GM12874 (cell line): Measurements from ENCODE around the gene KLRC4.

Source experiments
- TF ChIP-seq, protein P1 (sequence below): IDR thresholded peaks from 2 replicates; pipeline ENCODE4 v1.5.1; 2011; ENCODE audit warnings: low read depth, mild to moderate bottlenecking, control low read depth, low read length, moderate library complexity; ENCODE audit not compliant: insufficient read depth

KLRC4 gene

DNA sequence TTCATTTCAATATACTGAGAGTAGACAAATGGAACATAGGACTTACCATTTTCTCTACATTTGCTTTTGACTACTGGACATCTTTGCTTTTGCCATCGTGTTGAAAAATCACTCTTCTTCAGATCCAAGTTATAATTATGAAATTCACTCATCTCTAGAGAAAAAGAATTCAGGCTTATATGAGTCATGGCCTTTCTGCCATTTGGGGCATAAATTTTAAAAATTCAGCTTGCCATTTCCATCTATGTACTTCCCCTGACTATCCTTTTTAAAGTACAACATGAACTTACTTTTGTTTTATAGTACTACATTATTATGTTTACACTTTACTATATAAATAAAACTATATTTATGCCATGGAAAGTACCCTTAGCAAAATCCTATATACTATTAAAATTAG is 22.7 kb downstream of the KLRC4 start:
- TF ChIP-seq, protein P1, sequence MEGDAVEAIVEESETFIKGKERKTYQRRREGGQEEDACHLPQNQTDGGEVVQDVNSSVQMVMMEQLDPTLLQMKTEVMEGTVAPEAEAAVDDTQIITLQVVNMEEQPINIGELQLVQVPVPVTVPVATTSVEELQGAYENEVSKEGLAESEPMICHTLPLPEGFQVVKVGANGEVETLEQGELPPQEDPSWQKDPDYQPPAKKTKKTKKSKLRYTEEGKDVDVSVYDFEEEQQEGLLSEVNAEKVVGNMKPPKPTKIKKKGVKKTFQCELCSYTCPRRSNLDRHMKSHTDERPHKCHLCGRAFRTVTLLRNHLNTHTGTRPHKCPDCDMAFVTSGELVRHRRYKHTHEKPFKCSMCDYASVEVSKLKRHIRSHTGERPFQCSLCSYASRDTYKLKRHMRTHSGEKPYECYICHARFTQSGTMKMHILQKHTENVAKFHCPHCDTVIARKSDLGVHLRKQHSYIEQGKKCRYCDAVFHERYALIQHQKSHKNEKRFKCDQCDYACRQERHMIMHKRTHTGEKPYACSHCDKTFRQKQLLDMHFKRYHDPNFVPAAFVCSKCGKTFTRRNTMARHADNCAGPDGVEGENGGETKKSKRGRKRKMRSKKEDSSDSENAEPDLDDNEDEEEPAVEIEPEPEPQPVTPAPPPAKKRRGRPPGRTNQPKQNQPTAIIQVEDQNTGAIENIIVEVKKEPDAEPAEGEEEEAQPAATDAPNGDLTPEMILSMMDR: no peak

DNA sequence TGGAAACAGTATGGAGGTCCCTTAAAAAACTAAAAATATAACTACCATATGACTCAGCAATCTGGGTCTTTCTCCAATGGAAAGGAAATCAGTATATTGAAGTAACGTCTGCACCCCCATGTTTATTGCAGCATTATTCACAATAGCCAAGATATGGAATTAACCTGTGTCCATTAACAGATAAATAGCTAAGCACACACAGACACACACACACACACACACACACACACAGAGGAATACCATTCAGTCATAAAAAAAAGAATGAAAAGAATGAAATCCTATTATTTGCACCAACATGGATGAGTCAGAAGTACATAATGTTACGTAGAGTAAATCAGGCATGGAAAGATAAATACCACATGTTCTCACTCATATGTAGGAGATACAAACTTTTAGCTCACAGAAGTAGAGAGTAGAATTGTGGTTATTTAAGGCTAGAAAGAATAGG is 24.4 kb downstream of the KLRC4 start:
- TF ChIP-seq, protein P1: no peak

DNA sequence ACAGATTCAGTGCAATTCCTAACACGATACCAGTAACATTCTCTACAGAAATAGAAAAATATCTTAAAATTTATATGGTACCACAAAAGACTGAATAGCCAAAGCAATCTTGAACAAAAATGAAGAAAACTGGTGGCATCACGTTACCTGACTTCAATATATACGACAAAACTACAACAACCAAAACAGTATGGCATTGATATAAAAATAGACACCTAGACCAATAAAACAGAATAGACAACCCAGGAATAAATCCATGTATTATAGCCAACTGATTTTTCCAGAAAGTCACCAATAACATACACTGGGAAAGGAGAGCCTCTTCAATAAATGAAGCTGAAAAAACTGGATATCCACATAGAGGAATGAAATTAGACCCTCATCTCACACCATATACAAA is 25.4 kb downstream of the KLRC4 start:
- TF ChIP-seq, protein P1: no peak

DNA sequence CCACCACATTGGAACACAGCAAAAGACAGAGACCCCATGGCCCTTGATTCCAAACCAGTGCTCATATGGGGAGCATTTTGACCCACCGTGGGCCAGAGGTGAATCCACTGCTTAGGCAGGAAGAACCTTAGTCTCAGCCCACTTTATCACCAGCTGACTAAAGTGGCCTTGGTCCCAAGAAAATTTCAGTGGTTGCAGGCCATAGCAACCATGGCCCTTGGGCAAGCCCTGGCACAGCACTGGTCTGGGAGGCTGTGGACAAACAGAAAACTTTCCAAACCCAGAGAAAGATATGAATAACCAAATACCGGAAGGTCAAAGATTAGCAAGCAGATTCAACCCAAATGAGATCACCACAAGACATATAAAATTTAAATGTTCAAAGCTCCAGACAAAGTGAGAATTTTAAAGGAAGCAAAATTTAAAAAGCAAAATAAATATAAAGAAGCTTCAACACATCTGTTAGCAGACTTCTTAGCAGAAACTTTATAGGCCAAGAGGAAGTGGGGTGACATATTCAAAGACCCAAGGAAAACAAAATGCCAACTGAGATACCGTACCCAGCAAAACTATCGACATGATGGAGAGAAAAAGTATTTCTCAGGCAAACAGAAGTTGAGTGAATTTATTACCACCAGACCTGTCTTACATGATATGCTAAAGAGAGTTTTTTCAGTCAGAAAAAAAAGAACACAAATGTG is 27.5 kb downstream of the KLRC4 start:
- TF ChIP-seq, protein P1: no peak

DNA sequence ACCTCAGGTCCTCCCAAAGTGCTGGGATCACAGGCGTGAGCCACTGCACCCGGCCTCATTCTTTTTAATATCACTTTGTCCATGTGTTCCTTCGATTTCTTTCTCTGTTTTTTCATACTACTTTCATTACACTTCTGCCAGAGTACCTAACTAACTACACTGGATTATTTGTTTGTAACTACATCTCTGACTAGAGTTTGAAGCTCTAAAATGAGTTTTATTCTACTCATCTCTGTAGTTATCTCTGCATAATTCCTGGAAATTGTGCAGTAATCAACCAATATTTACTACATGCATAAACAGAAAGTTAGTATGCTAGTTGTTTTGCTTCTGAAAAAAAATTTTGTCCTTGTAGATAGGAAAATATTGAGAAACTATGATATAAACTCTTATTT is 34.9 kb downstream of the KLRC4 start:
- TF ChIP-seq, protein P1: no peak

DNA sequence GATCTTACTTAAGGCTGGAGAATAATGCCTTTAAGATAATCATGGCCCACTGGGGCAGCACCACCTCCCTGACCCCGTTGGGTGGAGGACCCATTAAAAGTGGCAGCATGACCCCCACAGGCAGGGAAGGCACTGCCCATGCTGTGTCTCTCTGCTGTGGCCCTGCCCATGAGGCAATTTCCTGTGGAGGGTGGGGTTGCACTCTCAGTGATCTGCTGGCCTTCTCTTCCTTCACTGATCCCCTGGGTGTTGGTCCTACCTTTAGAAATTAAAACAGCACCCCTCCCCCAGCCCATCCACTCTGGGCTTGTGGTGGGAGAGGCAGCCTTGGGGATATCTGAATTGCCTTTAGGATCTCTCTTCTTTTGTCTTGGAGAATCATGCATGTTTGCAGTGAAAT is 37.0 kb downstream of the KLRC4 start:
- TF ChIP-seq, protein P1: no peak

DNA sequence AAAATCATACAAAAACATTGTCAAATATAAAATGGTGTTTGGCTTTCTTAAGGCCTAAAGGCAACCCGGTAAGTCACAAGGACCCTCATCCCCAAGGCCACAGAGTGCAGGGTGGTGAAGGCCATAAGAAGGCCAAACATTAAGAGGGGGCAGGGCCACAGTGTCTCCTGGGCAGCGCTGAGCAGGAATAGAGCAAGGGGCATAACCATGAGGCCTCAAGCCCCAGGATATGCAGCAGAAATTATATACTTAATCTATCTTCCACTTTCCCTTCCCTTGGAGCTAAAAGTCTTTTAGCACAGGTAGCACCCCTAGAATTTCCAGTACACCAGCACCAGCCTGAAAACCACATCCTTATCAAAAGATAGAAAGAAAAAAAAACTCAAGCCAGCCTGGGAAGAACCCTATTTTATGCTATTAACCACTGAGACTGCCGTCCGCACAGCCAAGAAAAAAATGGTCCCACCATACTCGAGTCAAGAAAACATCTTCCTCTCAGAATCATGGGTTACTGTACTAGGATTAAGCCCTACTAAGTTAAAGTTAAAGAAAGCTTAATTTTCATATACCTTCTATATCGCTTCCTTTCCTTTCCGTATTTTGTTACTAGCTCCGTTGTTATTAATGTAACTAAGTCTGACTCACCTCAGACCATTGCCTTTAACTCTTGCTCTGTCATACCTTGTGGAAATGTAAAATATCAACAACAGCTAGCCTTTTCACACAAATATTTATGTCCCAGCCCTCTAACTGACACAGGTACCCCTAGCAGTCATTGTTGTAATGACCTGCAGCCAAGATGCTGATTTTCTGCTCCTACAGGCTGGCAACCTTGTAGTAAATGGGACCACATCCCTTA is 39.8 kb downstream of the KLRC4 start:
- TF ChIP-seq, protein P1: no peak
